ENCODE measurements around the gene GATA5. TPM values are rescaled to one million over a fixed set of nuclear protein-coding genes. Genes with fewer than 3 reads are reported as not detected.

The GATA5 gene
- total RNA-seq, 1 experiment from 2014 or later = 1.4 TPM

- TF ChIP-seq PRDM15 (CRISPR knock-in tag; IDR thresholded peaks at IDR 0.05) = no peak
- TF ChIP-seq STAT6 (CRISPR knock-in tag; conservative IDR thresholded peaks at IDR 0.05; ENCODE audit: low read depth) = no peak
- TF ChIP-seq CTCF (IDR thresholded peaks at IDR 0.05) = no peak
- no peak for TF ChIP-seq HMGA2 (CRISPR knock-in tag; IDR thresholded peaks at IDR 0.05)
- no peak for TF ChIP-seq ATF1 (CRISPR knock-in tag; IDR thresholded peaks at IDR 0.05)
- TF ChIP-seq TEAD4 (CRISPR knock-in tag; IDR thresholded peaks at IDR 0.05) = no peak
- no peak for TF ChIP-seq FOXJ3 (CRISPR knock-in tag; IDR thresholded peaks at IDR 0.05; ENCODE audit: borderline replicate concordance)
Observed at GRCh38 chr20:62470001-62470400, 5.8 kb downstream of the GATA5 start (continued).

GRCh38 chr20:62469352-62469751 lies 6.4 kb downstream of the GATA5 start:
- ChIA-PET POLR2A (no interaction called here), CTCF (interaction anchor here (2.7 kb wide), 1 partner anchor 8 kb away, joined by 8 read pairs; no protein-coding TSS in a partner anchor)
- peaks cover 22% of the 10 kb centered on the region for H3K27me3 Mint-ChIP-seq (ENCODE audit: low read depth)
- no peak for TF ChIP-seq PREB (CRISPR knock-in tag; IDR thresholded peaks at IDR 0.05; ENCODE audit: borderline replicate concordance)
- ATAC-seq (no peak), DNase-seq (ENCODE audit: low spot score) (no peak)
- no peaks in the 10 kb centered on the region for H3K36me3 Mint-ChIP-seq
- no peaks in the 10 kb centered on the region for H3K9me3 Mint-ChIP-seq
- H3K4me3 Mint-ChIP-seq = no peak overlapping the region
- H3K4me1 Mint-ChIP-seq = peaks cover 3% of the 10 kb centered on the region; the same call in 1 of the 2 replicates
- H3K27ac Mint-ChIP-seq = no peak overlapping the region

GRCh38 chr20:62466806-62467537 lies 8.8 kb downstream of the GATA5 start:
- Mint-ChIP-seq H3K4me3 (no peak overlapping the region), H3K4me1 (no peaks in the 10 kb centered on the region), H3K27ac (no peak overlapping the region), H3K27me3 (ENCODE audit: low read depth) (peaks cover 2% of the 10 kb centered on the region), H3K36me3 (no peaks in the 10 kb centered on the region), H3K9me3 (no peaks in the 10 kb centered on the region)
- ATAC-seq (no peak), DNase-seq (ENCODE audit: low spot score) (no peak)
- CTCF ChIA-PET = interaction anchor here (0.8 to 2.7 kb wide), 11 partner anchors 10 to 349 kb away, joined by 3 to 8 read pairs (median 4); partner anchors contain the start of gene RBBP8NL
- TF ChIP-seq JAZF1 (CRISPR knock-in tag; IDR thresholded peaks at IDR 0.05) = no peak
- no peak for TF ChIP-seq NFATC4 (CRISPR knock-in tag; IDR thresholded peaks at IDR 0.05)
- no peak for TF ChIP-seq IRF2 (CRISPR knock-in tag; IDR thresholded peaks at IDR 0.05; ENCODE audit: borderline replicate concordance, low read depth)
- POLR2A ChIA-PET = no interaction called here

Measured in WTC11 (cell line).